Activated T-cell treated with anti-CD3 and anti-CD28 coated beads for 48 hours (primary cell): ENCODE measurements around the gene AFAP1.

ENCODE experiments used
- DNase-seq: peaks from one replicate; pipeline ENCODE4 v3.0.0-alpha.2; 2020; ENCODE audit warnings: low read depth

The AFAP1 gene

DNA sequence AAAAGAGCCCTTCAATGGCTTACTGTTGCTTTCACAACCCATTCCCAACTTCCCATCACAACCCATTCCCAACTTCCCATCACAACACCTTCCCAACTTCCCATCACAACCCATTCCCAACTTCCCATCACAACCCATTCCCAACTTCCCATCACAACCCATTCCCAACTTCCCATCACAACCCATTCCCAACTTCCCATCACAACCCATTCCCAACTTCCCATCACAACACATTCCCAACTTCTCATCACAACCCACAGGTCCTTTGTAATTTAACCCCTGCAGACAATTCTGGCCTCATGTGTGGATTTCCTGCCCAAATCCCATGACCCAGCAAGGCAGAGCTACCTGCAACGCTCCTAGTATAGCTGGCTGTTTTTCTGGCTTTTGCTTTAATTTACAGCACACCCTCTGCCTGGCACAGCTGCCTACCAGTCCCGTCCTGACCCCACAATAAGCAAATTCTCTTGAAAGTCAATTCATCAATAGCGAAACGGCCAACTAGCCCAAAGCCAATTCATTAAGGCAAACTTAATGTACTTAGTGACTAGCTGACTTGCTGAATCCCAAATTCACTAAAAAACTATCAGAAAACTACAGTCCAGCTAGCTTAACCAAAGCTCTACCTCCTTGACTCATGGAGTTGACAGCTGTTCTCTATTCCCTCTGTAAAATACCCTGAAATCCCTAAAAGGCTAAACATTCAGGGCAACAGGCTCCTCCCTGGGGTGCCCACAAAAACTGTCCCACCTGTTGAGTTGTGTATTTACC is 75.6 kb downstream of the AFAP1 start:
- DNase-seq, result no peak

DNA sequence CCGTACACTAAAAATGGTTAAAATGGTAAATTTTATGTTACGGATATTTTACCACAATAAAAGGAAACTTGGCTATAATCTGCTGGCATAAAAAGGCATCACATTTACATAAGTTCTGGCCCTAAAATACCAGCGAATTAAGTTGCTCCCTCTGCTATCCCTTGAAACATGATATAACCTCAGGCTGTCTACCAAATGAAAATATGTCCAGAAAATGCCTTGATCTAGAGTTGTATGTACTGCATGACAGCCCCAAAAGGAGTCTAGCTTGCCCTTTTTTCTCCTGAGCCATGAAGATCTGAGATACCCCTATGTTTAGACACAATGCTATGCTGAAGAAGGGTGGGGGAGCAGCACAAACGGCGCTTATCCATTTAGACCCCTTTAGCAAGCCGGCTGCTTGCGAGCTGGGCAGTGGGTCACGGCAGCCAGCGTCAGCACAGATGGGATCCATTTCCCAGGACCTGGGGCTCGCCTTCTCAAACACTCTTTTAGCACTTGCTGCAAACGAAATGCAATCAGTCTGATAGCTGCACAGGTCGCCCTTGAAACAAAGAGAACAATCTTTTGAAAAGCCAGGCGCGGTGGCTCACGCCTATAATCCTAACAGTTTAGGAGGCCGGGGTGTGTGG is 77.0 kb downstream of the AFAP1 start:
- no peak for DNase-seq

DNA sequence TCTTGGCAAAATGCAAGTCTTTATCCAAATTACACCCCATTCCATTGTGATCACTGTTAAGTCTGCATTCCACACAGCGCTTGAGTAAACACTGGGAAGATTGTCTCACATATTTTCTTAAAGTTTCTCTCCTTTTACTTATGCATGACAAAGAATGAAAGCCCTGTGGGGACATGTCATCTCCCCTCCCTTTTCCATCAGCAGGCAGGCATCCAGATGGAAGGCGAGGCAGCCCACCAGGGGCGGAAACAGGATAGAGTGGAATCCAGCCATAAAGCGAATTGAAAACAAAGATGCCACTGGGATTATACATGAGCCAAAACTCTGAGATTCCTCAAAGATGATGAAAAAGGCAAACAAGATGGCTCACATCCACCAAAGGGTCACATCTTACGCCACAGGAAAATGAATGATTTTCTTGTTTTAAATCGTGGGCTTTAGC is 78.2 kb downstream of the AFAP1 start:
- no peak for DNase-seq

DNA sequence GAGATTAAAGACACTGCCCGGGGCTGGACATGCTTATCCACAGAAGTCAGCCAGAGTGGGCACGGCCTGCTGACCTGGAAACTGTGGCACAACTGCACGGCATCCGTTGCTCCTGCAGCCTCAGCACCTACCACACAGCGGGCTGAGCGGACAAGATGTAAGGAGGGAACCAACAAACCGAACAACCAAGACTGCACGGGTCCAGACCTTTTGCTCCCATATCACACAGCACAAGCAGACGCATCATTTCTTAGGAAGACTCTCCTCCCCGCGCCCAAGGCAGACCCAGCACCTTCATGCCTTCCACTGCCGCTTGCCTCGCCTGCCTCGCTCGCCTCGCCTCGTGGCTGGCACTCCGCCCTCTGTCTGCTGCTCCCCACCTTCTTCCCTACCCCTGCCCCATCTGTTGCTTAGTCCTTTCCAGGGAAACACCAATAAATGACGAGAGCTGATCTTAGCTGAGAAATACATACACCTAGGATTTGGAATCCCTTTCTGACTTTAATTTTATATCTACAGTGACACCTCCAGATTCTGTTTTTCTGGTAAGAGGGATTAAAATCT is 79.0 kb downstream of the AFAP1 start:
- DNase-seq, result no peak

DNA sequence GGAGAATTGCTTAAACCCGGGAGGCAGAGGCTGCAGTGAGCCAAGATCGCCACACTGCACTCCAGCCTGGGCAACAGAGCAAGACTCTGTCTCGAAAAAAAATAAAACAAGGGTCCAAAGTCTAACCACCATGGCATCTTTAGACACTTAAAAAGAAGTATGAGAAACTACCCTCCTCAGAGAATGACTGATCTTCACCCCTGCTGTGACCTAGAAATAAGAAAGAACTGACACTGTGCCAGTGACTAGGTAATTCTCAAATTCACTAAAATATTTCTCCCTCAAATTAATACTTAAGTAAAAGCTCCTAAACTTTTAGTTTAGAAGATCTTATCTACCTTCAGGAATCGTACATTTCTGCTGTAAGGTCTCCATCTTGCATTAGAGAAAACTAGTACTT is 80.3 kb downstream of the AFAP1 start:
- no peak for DNase-seq

DNA sequence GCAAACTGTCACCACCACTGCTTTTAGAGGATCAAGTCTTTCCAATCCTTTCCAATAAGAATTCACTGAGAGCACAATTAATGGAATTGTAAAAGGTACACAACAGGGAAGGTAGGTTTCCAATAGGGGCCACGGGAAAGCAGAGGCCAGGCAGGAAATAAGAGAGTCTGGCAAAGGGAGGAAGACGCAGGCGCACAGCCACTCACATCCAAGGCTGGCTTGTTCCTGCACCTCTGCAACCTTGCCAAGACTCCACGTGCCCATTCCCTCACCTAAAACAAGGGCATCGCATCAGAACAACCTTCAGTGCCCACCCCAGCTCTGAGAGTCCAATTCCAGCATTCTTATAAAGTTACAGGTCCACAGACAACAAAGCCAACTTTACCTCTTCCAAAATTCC is 81.2 kb downstream of the AFAP1 start:
- no peak for DNase-seq

DNA sequence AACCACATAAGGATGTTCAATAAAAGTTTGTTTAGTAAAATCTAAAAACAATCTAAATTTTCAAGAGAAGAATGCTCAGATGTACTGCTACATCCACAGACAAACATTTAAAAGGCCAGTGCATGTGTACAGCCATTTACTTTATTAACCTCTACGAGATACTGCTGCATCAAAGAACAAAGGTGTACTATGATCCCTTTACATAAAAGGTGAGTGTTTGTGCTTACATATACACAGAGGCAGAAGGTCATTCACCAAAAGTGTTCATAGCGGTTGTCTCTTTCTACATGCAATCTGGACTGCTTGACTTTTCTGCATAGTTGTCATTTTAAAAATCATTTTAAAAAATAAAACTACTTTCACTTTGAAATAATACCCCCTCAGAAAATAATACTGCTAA is 81.7 kb downstream of the AFAP1 start:
- no peak for DNase-seq

DNA sequence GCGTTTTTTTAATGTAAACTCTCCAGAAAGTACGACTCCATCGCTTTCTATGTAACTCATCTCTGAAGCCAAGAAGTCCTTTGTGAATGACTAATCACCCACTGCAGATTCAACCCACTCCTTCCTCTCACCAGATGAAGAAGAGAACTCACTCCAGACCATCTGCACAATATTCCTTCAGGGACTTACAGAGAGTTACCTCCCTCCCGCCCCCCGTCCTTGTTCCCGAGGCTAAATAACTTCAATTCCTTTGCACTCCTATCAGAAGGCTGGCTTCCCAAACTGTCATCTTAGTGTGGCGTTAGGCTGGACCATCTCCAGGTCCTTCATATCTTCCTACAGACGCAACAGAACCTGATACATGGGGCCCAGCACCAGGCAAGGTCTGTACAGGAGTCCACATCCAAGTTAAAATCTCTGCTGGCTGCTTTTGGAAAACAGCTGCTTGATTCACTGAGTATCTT is 82.4 kb downstream of the AFAP1 start:
- no peak for DNase-seq

DNA sequence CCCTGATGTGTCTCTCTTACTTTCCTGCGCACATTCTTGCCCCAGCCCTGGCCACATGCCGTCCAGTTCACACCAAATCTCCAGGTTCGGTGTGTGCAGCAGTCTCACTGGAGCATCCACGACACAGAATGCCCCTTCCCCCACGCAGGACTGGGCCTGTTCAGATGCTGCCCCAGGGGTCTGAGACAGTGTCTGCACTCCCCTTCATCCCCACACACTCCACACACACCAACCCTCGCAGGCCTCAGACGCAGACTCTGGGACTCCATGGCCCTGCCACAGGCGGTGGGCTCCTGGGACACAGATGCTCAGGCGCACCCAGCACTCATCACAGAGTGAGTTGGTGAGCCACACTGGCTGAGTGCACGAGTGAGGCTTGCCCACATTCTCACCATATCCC is 83.9 kb downstream of the AFAP1 start:
- DNase-seq, result no peak

DNA sequence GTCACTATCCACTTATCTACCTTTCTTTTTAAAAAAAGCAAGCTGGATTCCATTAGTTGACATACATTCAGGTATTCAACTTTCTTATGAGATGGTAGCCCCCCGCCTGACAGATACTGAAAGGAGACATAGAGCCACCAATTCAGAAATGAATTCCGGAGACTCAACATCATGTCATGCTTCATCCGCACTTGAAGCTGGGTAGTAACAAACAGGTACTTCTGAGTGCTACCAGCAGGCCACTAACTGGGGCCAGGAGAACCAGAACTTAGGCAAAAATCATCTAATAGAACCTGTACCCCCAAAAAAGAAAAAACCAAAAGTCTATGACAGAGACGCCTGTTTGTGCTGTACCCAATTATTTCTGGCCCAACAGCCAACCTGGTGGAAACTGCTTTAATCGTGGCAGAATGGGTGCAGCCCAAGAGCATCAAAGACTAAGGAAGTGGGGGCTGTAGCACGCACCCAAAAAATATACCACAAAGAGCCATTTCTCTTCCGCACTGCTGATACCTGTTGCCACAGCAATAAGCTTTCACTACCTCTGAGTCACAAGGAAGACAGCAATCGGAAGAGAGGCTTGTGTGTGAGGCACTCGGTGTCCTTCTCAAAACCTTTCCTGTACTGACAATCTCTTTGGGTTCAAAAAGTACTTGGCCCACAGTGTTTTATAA is 84.8 kb downstream of the AFAP1 start:
- peak; percentile 35 for DNase-seq

DNA sequence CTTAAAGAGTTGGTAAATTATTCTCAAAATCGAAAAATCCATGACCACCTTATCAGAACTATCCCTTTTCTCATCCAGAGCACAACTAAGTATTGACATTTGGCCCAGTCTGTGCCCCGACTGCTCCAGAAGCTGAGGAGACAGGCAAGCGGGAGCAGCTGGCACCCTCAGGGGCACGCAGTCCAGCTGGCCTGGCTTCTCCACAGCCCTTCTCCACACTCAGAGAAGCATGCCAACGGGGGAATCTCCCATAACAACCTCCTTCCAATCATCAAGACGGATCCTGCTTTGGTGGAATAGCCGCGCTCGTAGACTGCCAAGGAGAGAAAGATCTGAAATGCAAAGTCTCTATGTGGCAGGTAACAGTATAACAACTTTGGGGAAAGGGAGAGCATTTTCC is 85.4 kb downstream of the AFAP1 start:
- no peak for DNase-seq

DNA sequence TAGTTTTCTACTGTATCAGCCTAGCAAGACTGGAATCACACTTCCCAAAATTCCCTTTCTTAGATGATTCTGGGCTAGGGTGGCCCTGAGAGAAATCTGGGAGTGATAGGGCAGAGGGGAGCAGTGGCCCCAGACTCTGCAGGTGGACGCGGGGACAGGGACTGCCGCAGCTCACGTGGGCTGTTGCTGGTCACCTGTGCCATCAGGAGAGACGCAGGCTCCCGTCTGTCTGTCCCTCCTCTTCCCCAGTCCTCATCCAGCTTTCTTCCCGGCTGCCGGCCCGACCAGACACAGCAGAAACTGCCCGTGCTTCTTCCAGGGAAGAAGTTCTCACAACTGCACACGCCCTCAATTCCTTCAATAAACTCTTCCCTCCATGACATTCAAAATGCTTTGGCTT is 86.4 kb downstream of the AFAP1 start:
- DNase-seq, result no peak

DNA sequence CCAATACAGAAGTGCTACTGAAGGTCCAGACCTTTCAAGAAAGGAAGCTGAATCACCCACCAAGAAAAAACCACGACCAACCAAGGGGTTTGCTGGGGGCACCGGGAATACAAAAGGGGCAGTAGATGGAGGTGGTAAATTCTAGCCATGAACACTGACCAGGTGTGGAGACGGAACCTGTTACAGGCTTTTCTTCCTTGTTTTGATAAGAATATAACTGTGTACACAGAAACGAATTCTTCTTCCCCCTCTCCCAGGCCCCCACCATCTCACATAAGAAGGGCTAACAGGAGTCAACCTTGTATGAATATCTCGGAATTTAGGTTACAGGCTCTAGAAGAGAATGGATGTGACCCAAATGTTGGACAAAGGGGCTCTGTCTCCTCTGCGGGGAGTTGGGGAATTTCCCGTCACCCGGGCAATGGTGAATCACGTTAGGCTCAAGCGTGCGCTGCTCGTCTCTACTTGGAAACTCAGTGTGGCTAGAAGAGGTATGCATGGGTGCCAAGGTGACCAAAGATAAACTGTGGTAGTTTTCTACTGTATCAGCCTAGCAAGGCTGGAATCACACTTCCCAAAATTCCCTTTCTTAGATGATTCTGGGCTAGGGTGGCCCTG is 87.0 kb downstream of the AFAP1 start:
- DNase-seq, result no peak

DNA sequence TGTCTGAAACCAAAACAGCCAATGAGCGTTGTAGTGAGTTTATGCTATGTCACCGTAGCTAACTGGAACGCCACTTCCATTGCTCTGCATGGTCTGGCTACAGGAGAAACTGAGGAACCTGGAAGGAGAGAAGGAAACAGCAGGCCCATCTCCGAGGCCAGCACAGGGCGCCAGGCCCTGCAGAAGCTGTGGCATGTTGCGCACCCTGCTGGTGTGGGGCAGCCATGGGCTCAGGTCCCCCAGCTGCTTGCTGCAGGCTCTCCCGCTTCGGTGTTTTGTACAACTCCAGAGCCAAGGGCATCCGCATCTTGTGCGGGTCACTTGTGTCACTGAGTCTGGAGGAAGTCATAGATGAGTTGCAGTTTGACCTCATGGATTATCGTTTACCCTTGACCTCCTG is 89.2 kb downstream of the AFAP1 start:
- no peak for DNase-seq

DNA sequence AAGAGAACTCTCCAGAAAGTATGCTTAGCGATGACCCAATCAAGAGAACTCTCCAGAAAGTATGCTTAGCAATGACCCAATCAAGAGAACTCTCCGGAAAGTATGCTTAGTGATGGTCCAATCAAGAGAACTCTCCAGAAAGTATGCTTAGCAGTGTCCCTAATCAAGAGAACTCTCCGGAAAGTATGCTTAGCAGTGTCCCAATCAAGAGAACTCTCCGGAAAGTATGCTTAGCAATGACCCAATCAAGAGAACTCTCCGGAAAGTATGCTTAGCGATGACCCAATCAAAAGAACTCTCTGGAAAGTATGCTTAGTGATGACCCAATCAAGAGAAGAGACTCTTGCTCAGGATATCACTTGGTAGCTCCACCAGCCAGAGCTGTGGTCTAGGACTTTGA is 92.5 kb downstream of the AFAP1 start:
- DNase-seq, result no peak

DNA sequence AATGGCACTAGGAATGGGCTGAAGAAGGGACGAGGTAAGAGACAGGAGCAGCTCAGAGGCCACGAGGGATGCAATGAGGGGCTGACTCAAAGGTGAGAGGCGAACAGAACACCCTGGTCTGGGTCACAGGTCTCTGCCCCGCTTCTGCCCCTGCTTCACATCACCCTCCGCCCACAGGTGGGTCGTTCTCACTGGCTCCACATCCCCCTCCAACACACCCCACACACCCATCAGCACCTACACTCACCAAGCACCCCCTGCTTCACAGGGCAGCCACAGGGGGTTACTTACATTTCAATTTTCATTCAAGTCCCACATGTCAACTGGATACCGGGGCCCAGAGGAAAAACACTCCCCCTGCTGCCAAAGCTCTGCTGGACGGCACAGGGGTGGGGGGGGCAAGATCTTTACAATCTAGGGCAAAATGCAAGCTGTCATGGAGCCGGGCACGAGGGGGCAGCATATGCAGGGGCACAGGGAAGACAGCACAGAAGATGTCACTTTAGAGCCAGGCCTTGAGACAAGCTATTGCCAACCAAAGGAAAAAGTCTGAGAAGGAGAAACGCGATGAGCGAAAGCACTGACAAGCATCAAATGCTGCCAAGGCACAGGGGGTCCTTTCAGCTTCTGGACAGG is 94.0 kb downstream of the AFAP1 start:
- no peak for DNase-seq

DNA sequence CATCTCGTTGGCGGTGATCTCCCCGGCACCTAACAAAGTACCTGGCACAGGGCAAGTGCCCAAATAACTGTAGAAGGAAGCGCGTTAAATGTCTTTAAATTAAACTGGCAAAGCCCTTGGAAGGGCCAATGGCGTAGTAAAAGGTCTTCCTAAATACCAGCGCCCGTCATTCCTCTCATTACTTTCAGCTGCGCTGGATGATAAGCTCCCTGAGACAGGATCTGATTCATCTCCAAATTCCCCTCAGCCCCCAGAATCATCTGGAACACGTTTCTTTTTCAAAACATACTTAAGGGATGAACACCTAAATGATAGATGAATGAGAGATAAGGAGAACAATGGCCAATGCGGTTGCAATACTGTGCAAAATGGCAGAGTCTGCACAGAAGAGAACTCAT is 95.1 kb downstream of the AFAP1 start:
- DNase-seq, result no peak

DNA sequence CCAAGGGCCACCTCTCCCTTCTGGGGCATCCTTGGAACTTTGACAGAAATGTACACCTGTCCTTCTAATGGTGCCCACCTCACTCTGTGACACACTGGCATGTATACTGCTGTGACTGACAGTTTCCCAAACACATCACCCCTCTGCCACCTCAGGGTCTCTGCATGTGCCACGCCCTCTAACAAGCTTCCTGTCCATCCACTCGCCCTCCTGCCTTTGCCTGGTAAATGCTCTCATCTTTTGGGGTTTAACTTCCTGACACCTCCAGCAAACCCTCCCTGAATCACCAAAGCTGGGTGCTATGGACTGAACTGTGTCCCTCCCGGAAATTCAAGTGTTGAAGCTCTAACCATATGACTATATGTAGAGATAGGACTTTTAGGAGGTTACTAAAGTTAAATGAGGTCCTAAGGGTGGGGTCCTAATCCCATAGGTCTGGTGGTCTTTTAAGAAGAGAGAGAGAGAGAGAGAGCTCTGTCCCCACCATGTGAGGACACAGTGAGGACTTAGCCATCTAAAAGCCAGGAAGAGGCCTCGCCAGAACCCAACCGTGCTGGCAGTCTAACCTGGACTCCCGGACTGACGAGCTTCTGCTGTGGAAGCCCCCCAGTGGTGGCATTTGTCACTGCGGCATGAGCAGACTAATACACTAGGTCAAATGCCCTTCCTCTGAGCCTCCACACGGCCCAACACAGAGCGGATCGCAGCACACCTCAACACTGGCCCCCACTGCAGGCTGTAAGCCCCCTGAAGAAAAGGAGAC is 95.6 kb downstream of the AFAP1 start:
- DNase-seq, result peak; percentile 63

DNA sequence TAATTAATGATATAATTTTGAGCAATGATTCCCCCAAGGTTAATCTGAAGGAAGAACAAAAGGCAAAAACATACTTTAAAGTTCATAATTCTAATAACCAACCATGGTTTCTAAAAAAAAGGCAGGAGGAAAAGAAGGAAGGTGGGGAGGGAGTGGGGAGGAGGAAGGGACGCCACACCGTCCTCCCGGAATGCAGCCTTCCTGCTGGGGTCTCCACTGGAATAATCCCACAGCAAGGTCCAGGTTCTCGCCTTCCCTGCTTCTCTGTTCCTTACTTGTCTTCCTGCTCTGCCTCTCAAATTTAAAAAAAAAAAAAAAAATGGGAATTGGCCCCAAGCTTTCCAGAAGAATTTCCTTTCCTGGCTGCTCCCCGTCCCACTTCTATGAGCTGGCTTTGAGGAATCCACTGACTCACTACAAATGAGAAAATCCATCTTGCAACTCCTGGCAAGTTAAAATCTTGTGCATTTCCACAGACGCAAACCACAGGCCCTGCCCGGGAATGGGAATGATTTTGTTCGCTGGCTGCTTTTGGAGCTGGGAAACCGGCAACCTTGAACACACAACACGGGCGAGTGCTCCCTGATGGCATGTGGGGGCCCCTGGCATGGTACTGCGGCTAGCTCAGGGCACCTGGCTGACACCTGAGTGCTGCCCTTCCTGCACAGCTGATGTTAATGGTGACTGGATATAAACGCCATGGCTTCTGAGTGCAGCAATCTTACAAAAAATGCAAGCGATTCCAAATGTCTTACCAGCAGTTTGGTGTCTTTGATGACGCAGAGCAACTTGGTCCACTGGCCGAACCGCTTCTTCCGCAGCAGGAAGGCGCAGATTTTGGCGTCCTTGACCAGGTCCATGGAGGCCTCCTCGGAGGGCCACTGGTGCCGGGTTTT is 97.0 kb downstream of the AFAP1 start:
- no peak for DNase-seq

DNA sequence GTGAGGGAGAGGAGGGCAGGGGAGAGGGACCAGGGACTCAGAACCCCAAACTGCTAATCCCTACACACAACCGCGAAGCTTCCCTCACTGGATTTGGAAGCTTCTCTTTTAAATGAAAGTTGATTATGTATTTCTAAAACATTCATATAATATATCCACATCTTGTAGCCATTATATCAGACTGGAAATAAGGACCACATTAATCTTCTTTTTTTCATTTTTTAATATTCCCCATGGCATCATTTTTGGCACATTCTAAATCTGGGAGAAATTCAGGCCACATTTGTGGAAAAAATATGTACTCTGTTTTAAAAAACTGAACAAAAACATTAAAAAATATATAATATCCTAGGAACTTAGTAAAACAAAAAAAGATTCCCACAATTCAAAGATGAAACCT is 97.8 kb downstream of the AFAP1 start:
- no peak for DNase-seq
